Hypothalamus (tissue), 51 donors: ENCODE data around the gene CSF1R.

Experiments
- DNase-seq, 51 donors: peaks; one replicate each; lab custom pipeline; 2025; lab: John Stamatoyannopoulos, UW

Gene CSF1R

GRCh38 chr5:150121448-150122157 lies 35.2 kb upstream of the CSF1R start:
- DNase-seq: no peak

GRCh38 chr5:150120617-150121447 lies 34.5 kb upstream of the CSF1R start:
- DNase-seq: no peak

GRCh38 chr5:150120062-150120441 lies 33.7 kb upstream of the CSF1R start:
- no peak for DNase-seq

- DNase-seq: peak in 2 of 51 donors; percentile 14 to 24
Observed at GRCh38 chr5:150119421-150120061, 33.2 kb upstream of the CSF1R start.

- no peak for DNase-seq
Observed at GRCh38 chr5:150118561-150119229, 32.3 kb upstream of the CSF1R start.

- DNase-seq: no peak
Observed at GRCh38 chr5:150117945-150118560, 31.7 kb upstream of the CSF1R start.

GRCh38 chr5:150116667-150117400 lies 30.5 kb upstream of the CSF1R start:
- DNase-seq: no peak

- peak in 7 of 51 donors; percentile 14 to 37 (median 27) for DNase-seq
Observed at GRCh38 chr5:150114773-150115408, 28.5 kb upstream of the CSF1R start.

GRCh38 chr5:150114102-150114641 lies 27.8 kb upstream of the CSF1R start:
- no peak for DNase-seq

- DNase-seq: no peak
Observed at GRCh38 chr5:150113047-150113744, 26.8 kb upstream of the CSF1R start.

GRCh38 chr5:150112201-150113046 lies 26.1 kb upstream of the CSF1R start:
- DNase-seq: peak in 3 of 51 donors; percentile 10 to 24 (median 15)

GRCh38 chr5:150111122-150111521 lies 24.8 kb upstream of the CSF1R start:
- no peak for DNase-seq

- DNase-seq: no peak
Observed at GRCh38 chr5:150109921-150110320, 23.6 kb upstream of the CSF1R start.

- no peak for DNase-seq
Observed at GRCh38 chr5:150108711-150109514, 22.6 kb upstream of the CSF1R start.

- DNase-seq: no peak
Observed at GRCh38 chr5:150107909-150108447, 21.6 kb upstream of the CSF1R start.
